T-helper 2 cell treated with Interferon-gamma antibody and Interleukin-4, amounts not matched to agents 5 μg/mL and 100 μg/mL, for 36 hours (primary cell): Measurements from ENCODE around the gene PIP4K2B.
A peak's percentile ranks its signal among the peaks of the same experiment; 100 is the strongest.
"Not testable (repeated sequence)": the region's sequence is repeated elsewhere in the genome, so short reads cannot be mapped to it uniquely, and the experiment has no call there.

Experiments
- DNase-seq: peaks from one replicate; pipeline ENCODE4 v3.0.0; 2021; ENCODE audit warnings: low spot score
- H3K27ac Mint-ChIP-seq: one replicate; pipeline ENCODE4 v1.8.0; 2021; ENCODE audit warnings: mild to moderate bottlenecking, mixed read lengths
- H3K27me3 Mint-ChIP-seq: one replicate; pipeline ENCODE4 v1.8.0; 2021; ENCODE audit warnings: low read depth, mixed read lengths
- H3K36me3 Mint-ChIP-seq: one replicate; pipeline ENCODE4 v1.8.0; 2021; ENCODE audit warnings: low read depth, mixed read lengths
- H3K4me1 Mint-ChIP-seq: one replicate; pipeline ENCODE4 v1.8.0; 2021; ENCODE audit warnings: low read depth, mixed read lengths
- H3K4me3 Mint-ChIP-seq: one replicate; pipeline ENCODE4 v1.8.0; 2022; ENCODE audit warnings: mild to moderate bottlenecking, moderate library complexity, mixed read lengths
- H3K9me3 Mint-ChIP-seq: one replicate; pipeline ENCODE4 v1.8.0; 2021; ENCODE audit warnings: mixed read lengths

Gene PIP4K2B

DNA sequence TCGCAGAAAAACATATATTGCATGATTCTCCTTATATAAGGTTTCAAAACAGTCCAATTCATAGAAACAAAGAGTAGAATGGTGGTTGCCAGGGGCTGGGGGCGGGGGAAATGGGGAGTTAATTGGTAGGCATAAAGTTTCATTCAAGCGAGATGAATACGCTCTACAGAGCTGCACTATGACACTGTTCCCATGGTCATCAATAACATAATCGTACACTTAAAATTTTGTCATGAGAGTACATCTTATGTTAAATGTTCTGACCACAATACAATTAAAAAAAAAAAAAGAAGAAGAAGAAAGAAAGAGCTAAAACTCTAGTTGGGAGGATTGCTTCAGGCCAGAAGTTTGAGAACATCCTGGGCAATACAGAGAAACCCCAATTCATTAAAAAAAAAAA, 5.1 kb downstream of the PIP4K2B start:
- Mint-ChIP-seq H3K27ac (no peak overlapping the region), H3K4me3 (no peak overlapping the region), H3K36me3 (peaks cover 22% of the 10 kb centered on the region), H3K9me3 (no peaks in the 10 kb centered on the region), H3K4me1 (peaks cover 25% of the 10 kb centered on the region), H3K27me3 (no peaks in the 10 kb centered on the region)
- no peak for DNase-seq

GRCh38 chr17:38791162-38791561, 8.2 kb downstream of the PIP4K2B start:
- Mint-ChIP-seq H3K27ac (no peak overlapping the region), H3K36me3 (peaks cover 16% of the 10 kb centered on the region), H3K4me3 (no peak overlapping the region), H3K27me3 (no peaks in the 10 kb centered on the region), H3K4me1 (peaks cover 1% of the 10 kb centered on the region), H3K9me3 (no peaks in the 10 kb centered on the region)
- no peak for DNase-seq

- H3K36me3 Mint-ChIP-seq = peaks cover 17% of the 10 kb centered on the region
- H3K9me3 Mint-ChIP-seq, H3K4me3 Mint-ChIP-seq, H3K4me1 Mint-ChIP-seq, H3K27me3 Mint-ChIP-seq, H3K27ac Mint-ChIP-seq, DNase-seq: not testable (repeated sequence)
Observed at GRCh38 chr17:38790148-38790707, 9.1 kb downstream of the PIP4K2B start.

- Mint-ChIP-seq H3K27me3 (no peaks in the 10 kb centered on the region), H3K4me3 (no peak overlapping the region), H3K4me1 (peaks cover 3% of the 10 kb centered on the region), H3K36me3 (peaks cover 24% of the 10 kb centered on the region), H3K27ac (no peak overlapping the region), H3K9me3 (no peaks in the 10 kb centered on the region)
- no peak for DNase-seq
Observed at GRCh38 chr17:38789185-38789584, 10.2 kb downstream of the PIP4K2B start.

DNA sequence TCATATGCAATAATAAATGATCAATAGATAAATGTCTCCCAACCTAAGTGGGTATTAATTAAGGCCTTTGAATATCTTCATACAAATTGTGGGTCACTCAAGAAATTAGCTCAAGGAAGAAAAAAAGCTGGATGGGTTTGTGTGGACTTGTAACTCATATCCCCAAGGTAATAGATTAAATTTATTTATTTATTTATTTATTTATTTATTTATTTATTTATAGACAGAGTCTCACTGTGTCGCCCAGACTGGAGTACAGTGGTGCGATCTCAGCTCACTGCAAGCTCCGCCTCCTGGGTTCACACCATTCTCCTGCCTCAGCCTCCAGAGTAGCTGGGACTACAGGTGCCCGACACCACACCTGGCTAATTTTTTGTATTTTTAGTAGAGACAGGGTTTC, 11.4 kb downstream of the PIP4K2B start:
- peaks cover 22% of the 10 kb centered on the region for H3K36me3 Mint-ChIP-seq
- not testable (repeated sequence) for H3K27me3 Mint-ChIP-seq, H3K27ac Mint-ChIP-seq, H3K9me3 Mint-ChIP-seq, H3K4me1 Mint-ChIP-seq, DNase-seq, H3K4me3 Mint-ChIP-seq

DNA sequence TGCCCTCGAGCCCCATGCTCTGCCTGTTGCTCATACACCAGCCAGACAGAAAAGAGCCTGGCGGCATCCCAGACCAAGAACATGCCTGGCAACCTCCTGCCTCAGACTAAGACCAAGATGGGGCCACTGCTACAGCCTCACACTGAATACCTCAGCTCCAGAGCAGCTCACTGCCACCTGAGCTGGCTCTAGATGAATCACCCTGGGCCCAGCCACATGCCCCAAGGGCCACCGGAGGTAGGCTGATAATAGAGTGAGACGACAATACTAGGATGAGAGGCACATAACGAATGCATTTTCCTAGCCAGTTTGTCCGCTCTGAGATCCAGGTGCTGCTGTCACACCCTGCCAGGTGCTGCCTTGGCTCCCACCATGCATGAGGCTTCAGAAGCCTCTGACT, 13.0 kb downstream of the PIP4K2B start:
- Mint-ChIP-seq H3K36me3 (peaks cover 25% of the 10 kb centered on the region), H3K9me3 (no peaks in the 10 kb centered on the region), H3K27me3 (no peaks in the 10 kb centered on the region), H3K27ac (no peak overlapping the region), H3K4me1 (peaks cover 3% of the 10 kb centered on the region), H3K4me3 (no peak overlapping the region)
- DNase-seq = no peak

DNA sequence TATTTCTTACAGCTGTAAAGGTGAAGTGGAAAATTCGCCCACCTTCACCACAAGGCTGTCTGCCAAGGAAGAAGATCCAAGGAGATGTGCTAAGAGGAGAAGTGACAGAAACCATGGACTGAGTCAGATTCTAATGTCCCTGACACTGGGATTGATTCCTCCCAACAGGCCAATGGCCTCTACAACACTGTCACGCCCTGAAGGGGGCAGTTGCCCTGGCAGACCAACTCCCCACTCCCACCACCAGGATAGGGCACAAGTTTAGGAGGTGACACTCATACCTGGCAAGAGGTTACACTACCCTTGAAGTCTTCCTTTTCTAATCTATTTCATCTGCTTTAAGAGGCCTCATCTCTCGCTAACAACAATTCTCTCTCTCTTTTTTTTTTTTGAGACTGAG, 16.1 kb downstream of the PIP4K2B start:
- peaks cover 3% of the 10 kb centered on the region for H3K4me1 Mint-ChIP-seq
- no peaks in the 10 kb centered on the region for H3K27me3 Mint-ChIP-seq
- H3K27ac Mint-ChIP-seq = no peak overlapping the region
- DNase-seq = no peak
- no peaks in the 10 kb centered on the region for H3K9me3 Mint-ChIP-seq
- H3K4me3 Mint-ChIP-seq = no peak overlapping the region
- H3K36me3 Mint-ChIP-seq = peaks cover 41% of the 10 kb centered on the region

DNA sequence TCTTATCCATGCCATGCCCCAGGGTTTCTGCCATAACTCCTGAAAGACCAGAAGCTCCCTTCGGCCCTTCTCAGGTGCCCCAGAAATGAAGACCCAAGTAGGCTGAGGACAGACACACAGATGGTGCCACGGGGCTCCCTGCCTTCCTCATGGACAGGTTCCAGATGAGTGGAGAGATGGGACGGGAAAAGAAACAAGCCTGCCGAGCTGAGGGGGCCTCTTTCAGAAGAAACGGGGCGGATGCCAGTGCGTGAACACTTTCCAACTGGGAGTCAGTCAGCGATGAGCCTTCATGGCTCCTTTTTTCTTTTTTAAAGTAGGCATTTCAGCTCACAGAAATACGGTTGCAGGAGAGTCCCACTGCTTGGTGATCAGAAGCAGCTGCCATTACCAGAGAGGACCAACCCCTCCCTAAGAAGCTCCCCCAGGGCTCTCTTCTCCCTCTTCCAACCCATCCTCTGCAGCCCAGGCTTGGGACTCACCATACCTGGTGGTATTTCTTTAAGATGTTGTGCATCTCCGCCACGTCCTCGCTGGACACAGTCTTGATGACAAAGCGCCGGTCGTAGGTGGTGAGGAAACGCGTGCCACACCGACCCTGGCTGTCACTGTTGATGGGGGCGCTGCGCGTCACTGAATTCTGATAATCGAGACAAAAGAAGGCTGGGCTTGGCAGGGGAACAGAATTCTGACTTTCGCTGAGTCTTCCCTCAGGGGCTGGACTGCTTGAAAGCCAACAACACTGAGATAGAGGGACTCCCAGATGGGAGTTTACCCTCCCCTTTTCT, 19.2 kb downstream of the PIP4K2B start:
- Mint-ChIP-seq H3K27me3 (no peaks in the 10 kb centered on the region), H3K4me1 (peaks cover 2% of the 10 kb centered on the region), H3K4me3 (no peak overlapping the region), H3K27ac (no peak overlapping the region), H3K9me3 (no peaks in the 10 kb centered on the region), H3K36me3 (peaks cover 42% of the 10 kb centered on the region)
- DNase-seq = no peak

- DNase-seq = no peak
- no peaks in the 10 kb centered on the region for H3K9me3 Mint-ChIP-seq
- H3K4me3 Mint-ChIP-seq = no peak overlapping the region
- no peaks in the 10 kb centered on the region for H3K27me3 Mint-ChIP-seq
- H3K27ac Mint-ChIP-seq = no peak overlapping the region
- H3K4me1 Mint-ChIP-seq = no peaks in the 10 kb centered on the region
- H3K36me3 Mint-ChIP-seq = peaks cover 44% of the 10 kb centered on the region
Observed at GRCh38 chr17:38777641-38778250, 21.6 kb downstream of the PIP4K2B start.

DNA sequence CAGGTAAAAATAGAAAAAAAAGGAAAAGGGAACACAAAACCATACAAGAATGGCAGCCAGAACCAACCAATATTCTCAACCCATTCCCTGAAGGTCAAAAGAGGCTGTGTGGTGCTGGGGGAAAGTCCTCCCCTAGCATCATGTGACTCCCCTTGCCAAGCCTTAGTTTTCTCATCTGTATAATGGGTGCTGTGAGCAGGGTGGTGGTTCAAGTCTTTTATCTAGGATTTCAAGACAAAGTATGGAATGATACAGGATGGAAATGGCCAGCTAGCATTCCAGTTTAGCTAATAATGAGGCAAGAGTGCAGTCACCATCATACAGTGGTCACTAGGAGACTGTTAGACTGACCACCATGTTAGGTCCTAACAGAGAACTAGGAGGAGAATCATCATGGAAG, 26.1 kb downstream of the PIP4K2B start:
- Mint-ChIP-seq H3K9me3 (no peaks in the 10 kb centered on the region), H3K36me3 (peaks cover 35% of the 10 kb centered on the region), H3K27ac (no peak overlapping the region)

GRCh38 chr17:38768417-38768816, 30.9 kb downstream of the PIP4K2B start:
- DNase-seq = no peak
- H3K36me3 Mint-ChIP-seq = peaks cover 60% of the 10 kb centered on the region
- no peak overlapping the region for H3K27ac Mint-ChIP-seq
- H3K9me3 Mint-ChIP-seq = no peaks in the 10 kb centered on the region
- H3K4me1 Mint-ChIP-seq = no peaks in the 10 kb centered on the region
- no peak overlapping the region for H3K4me3 Mint-ChIP-seq
- H3K27me3 Mint-ChIP-seq = no peaks in the 10 kb centered on the region

More for the DNA sequence above, 26.1 kb downstream of the PIP4K2B start:
- DNase-seq = no peak
- Mint-ChIP-seq H3K27me3 (no peaks in the 10 kb centered on the region), H3K4me3 (no peak overlapping the region), H3K4me1 (no peaks in the 10 kb centered on the region)

DNA sequence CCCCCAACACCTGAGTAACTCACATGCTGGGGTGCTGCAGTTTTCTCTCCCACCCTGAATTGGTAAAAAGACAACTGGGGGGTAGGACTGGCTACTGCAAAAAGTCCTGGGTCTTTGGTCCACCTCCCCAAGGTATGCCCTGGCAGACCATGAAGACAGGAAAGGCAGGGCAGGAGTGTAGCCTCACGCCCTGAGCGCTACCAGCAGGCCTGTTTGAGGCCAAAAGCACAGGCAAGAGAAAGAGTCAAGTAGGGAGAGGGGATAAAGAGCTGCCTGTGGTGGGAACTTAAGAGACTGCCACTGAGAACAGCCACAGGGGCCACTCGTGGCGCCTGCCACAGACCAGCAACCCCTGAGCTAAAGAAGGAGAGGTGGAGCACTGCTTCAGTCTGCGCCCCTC, 33.0 kb downstream of the PIP4K2B start:
- Mint-ChIP-seq H3K27me3 (no peaks in the 10 kb centered on the region), H3K36me3 (peaks cover 66% of the 10 kb centered on the region), H3K27ac (peak overlapping the region; percentile 31)

GRCh38 chr17:38762231-38762630, 37.1 kb downstream of the PIP4K2B start:
- H3K9me3 Mint-ChIP-seq = no peaks in the 10 kb centered on the region
- H3K4me3 Mint-ChIP-seq = no peak overlapping the region
- H3K36me3 Mint-ChIP-seq = peaks cover 67% of the 10 kb centered on the region
- H3K27me3 Mint-ChIP-seq = no peaks in the 10 kb centered on the region
- H3K27ac Mint-ChIP-seq = no peak overlapping the region
- peaks cover 5% of the 10 kb centered on the region for H3K4me1 Mint-ChIP-seq
- DNase-seq = no peak

More for the DNA sequence above, 33.0 kb downstream of the PIP4K2B start:
- Mint-ChIP-seq H3K4me1 (peaks cover 3% of the 10 kb centered on the region), H3K4me3 (no peak overlapping the region), H3K9me3 (no peaks in the 10 kb centered on the region)
- no peak for DNase-seq

DNA sequence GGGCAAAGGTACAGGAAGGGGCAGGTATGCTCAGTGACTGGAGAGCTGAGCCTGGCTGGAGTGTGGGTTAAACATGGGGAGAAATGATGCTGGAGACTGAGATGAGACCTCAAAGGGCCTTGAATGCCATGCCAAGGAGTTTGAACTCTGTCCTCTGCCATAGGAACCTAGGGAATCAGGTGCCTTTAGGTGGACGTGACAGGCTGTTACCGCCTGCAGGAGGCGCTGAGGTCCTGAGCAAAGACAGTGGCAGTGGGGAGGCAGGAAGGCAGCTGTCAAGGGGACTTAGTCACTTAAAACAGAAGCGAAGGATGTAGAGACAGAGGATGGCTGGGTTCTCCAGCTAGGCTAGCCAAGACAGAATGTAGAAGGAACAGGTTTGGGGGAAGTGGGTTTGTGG, 37.7 kb downstream of the PIP4K2B start:
- peaks cover 61% of the 10 kb centered on the region for H3K36me3 Mint-ChIP-seq
- peaks cover 5% of the 10 kb centered on the region for H3K4me1 Mint-ChIP-seq
- no peaks in the 10 kb centered on the region for H3K9me3 Mint-ChIP-seq
- DNase-seq = no peak
- peak overlapping the region; percentile 24 for H3K27ac Mint-ChIP-seq
- no peaks in the 10 kb centered on the region for H3K27me3 Mint-ChIP-seq
- no peak overlapping the region for H3K4me3 Mint-ChIP-seq
